Trophoblast cell (in vitro differentiated cells and primary cell): ENCODE measurements around the gene ROCK2.

ENCODE experiments used
- DNase-seq, 2 donors: peaks; one replicate each; pipeline ENCODE4 v3.0.0-alpha.2; 2016
- H2AFZ ChIP-seq: 2 replicates; pipeline ENCODE4 v1.6.1; 2013; ENCODE audit warnings: low read length, moderate library complexity, mild to moderate bottlenecking; ENCODE audit not compliant: insufficient read depth, poor library complexity
- H2AK5ac ChIP-seq: 2 replicates; pipeline ENCODE4 v1.6.1; 2013; ENCODE audit warnings: mild to moderate bottlenecking, low read length
- H2BK120ac ChIP-seq: 2 replicates; pipeline ENCODE4 v1.6.1; 2013; ENCODE audit warnings: low read length, mild to moderate bottlenecking, moderate library complexity; ENCODE audit not compliant: insufficient read depth, poor library complexity
- H2BK12ac ChIP-seq: 2 replicates; pipeline ENCODE4 v1.6.1; 2013; ENCODE audit warnings: mild to moderate bottlenecking, low read length, moderate library complexity
- H2BK5ac ChIP-seq: 2 replicates; pipeline ENCODE4 v1.6.1; 2013; ENCODE audit warnings: low read length, low read depth, moderate library complexity, mild to moderate bottlenecking; ENCODE audit not compliant: poor library complexity
- H3K14ac ChIP-seq: 2 replicates; pipeline ENCODE4 v1.6.1; 2013; ENCODE audit warnings: mild to moderate bottlenecking, low read length
- H3K18ac ChIP-seq: 2 replicates; pipeline ENCODE4 v1.6.1; 2013; ENCODE audit warnings: mild to moderate bottlenecking, low read length
- H3K23ac ChIP-seq: 2 replicates; pipeline ENCODE4 v1.6.1; 2013; ENCODE audit warnings: low read length
- H3K27ac ChIP-seq: 2 replicates; pipeline ENCODE4 v1.5.1; 2013; ENCODE audit warnings: low read depth, mild to moderate bottlenecking, inconsistent platforms, low read length, moderate library complexity
- H3K27me3 ChIP-seq: 2 replicates; pipeline ENCODE4 v1.6.1; 2013; ENCODE audit warnings: inconsistent platforms, mild to moderate bottlenecking, low read length, moderate library complexity; ENCODE audit not compliant: insufficient read depth
- H3K36me3 ChIP-seq, 2 experiments: 1 replicate in 1 of 2; 2 replicates in 1 of 2; pipeline ENCODE4 v1.6.1; 2013; ENCODE audit warnings: low read length in 2 of 2, mild to moderate bottlenecking in 2 of 2, moderate library complexity in 1 of 2; ENCODE audit not compliant: insufficient read depth in 2 of 2, control insufficient read depth in 1 of 2
- H3K4ac ChIP-seq: 2 replicates; pipeline ENCODE4 v1.6.1; 2013; ENCODE audit warnings: low read depth, mild to moderate bottlenecking, low read length, moderate library complexity
- H3K4me1 ChIP-seq, 2 experiments: 1 replicate in 1 of 2; 2 replicates in 1 of 2; pipeline ENCODE4 v1.6.1; 2013; ENCODE audit warnings: low read length in 2 of 2, mild to moderate bottlenecking in 2 of 2, moderate library complexity in 1 of 2; ENCODE audit not compliant: insufficient read depth in 2 of 2, control insufficient read depth in 1 of 2
- H3K4me2 ChIP-seq: 2 replicates; pipeline ENCODE4 v1.6.1; 2013; ENCODE audit warnings: inconsistent platforms, mild to moderate bottlenecking, low read length, moderate library complexity
- H3K4me3 ChIP-seq: 2 replicates; pipeline ENCODE4 v1.5.1; 2013; ENCODE audit warnings: mild to moderate bottlenecking, low read depth, low read length, inconsistent platforms
- H3K79me1 ChIP-seq: one replicate; pipeline ENCODE4 v1.6.1; 2013; ENCODE audit warnings: low read length
- H3K79me2 ChIP-seq: 2 replicates; pipeline ENCODE4 v1.6.1; 2013; ENCODE audit warnings: low read length, mild to moderate bottlenecking; ENCODE audit not compliant: control insufficient read depth, insufficient read depth, poor library complexity
- H3K9ac ChIP-seq: 2 replicates; pipeline ENCODE4 v1.6.1; 2013; ENCODE audit warnings: mild to moderate bottlenecking, low read length
- H3K9me3 ChIP-seq: 2 replicates; pipeline ENCODE4 v1.6.1; 2013; ENCODE audit warnings: low read depth, mild to moderate bottlenecking, control low read depth, inconsistent platforms, low read length; ENCODE audit not compliant: insufficient read depth
- H4K12ac ChIP-seq: 2 replicates; pipeline ENCODE4 v1.6.1; 2013; ENCODE audit warnings: low read depth, mild to moderate bottlenecking, low read length, moderate library complexity
- H4K8ac ChIP-seq: 2 replicates; pipeline ENCODE4 v1.6.1; 2013; ENCODE audit warnings: low read depth, mild to moderate bottlenecking, low read length, moderate library complexity
- H4K91ac ChIP-seq: one replicate; pipeline ENCODE4 v1.6.1; 2013; ENCODE audit warnings: low read depth, mild to moderate bottlenecking, low read length, moderate library complexity
- WGBS: extraction: QIAGEN DNeasy Blood & Tissue Kit; methylation state at CpG from one replicate; pipeline ENCODE4 v1.1.7; 2013; ENCODE audit warnings: missing lambda C conversion rate; ENCODE audit not compliant: insufficient read length, insufficient coverage; ENCODE audit errors: extremely low coverage; 5-methylcytosine and 5-hydroxymethylcytosine counted together

ROCK2 gene

GRCh38 chr2:11180653-11181052 lies 163.8 kb downstream of the ROCK2 start:
- Histone ChIP-seq H3K79me1 (no peaks in the 10 kb centered on the region), H4K91ac (no peak overlapping the region), H2BK5ac (no peak overlapping the region), H3K27me3 (no peaks in the 10 kb centered on the region), H3K9ac (no peak overlapping the region), H3K18ac (no peak overlapping the region), H2AK5ac (no peak overlapping the region), H2AFZ (no peak overlapping the region), H3K79me2 (no peaks in the 10 kb centered on the region), H3K27ac (no peak overlapping the region), H3K4me2 (no peak overlapping the region), H3K23ac (no peak overlapping the region), H2BK12ac (no peak overlapping the region), H4K8ac (no peak overlapping the region), H3K4ac (no peak overlapping the region), H3K9me3 (no peaks in the 10 kb centered on the region), H2BK120ac (no peak overlapping the region), H3K4me3 (no peak overlapping the region), H4K12ac (no peak overlapping the region), H3K4me1 (no peaks in the 10 kb centered on the region), H3K36me3 (peaks cover 2 to 7% of the 10 kb centered on the region in 2 experiments), H3K14ac (no peak overlapping the region)
- WGBS = no CpG with 5 or more reads among the region's 6 CpGs
- DNase-seq = no peak

DNA sequence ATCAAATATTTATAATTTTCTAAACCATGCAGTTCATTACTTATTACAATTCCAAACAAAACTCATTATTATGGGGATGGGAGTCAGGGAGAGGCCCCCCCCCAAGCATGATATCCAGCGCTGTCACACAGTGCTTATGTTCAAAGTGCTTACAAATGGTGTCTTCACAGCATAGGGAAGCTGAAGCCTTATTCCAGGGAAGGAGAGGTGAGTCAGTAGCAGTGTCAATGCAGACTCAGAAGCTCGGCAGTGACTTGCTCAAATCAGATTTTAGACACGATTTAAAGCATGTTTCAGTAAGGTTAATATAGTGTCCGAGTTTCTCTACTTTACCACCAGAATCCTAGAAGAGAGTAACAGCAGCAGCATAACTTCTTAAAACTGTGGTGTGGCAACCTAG lies 164.5 kb downstream of the ROCK2 start:
- Histone ChIP-seq H3K4me1 (no peaks in the 10 kb centered on the region), H4K12ac (no peak overlapping the region), H3K18ac (no peak overlapping the region), H3K23ac (no peak overlapping the region), H3K79me1 (no peaks in the 10 kb centered on the region), H3K14ac (no peak overlapping the region), H2BK5ac (no peak overlapping the region), H4K8ac (no peak overlapping the region), H3K27ac (no peak overlapping the region), H3K4me3 (no peak overlapping the region), H3K4me2 (no peak overlapping the region), H3K4ac (no peak overlapping the region), H3K36me3 (peaks cover 2 to 7% of the 10 kb centered on the region in 2 experiments), H3K79me2 (no peaks in the 10 kb centered on the region), H3K27me3 (no peaks in the 10 kb centered on the region), H2BK120ac (no peak overlapping the region), H3K9ac (no peak overlapping the region), H2BK12ac (no peak overlapping the region), H2AK5ac (no peak overlapping the region), H4K91ac (no peak overlapping the region), H2AFZ (no peak overlapping the region), H3K9me3 (no peaks in the 10 kb centered on the region)
- no CpG with 5 or more reads among the region's 4 CpGs for WGBS
- no peak for DNase-seq

GRCh38 chr2:11179196-11179595 lies 165.2 kb downstream of the ROCK2 start:
- Histone ChIP-seq H2BK12ac (no peak overlapping the region), H3K36me3 (peaks cover 2 to 8% of the 10 kb centered on the region in 2 experiments), H4K91ac (no peak overlapping the region), H3K18ac (no peak overlapping the region), H3K23ac (no peak overlapping the region), H2BK120ac (no peak overlapping the region), H3K27me3 (no peaks in the 10 kb centered on the region), H3K79me1 (no peaks in the 10 kb centered on the region), H3K27ac (no peak overlapping the region), H3K4me1 (no peaks in the 10 kb centered on the region), H4K8ac (no peak overlapping the region), H2AK5ac (no peak overlapping the region), H3K4me2 (no peak overlapping the region), H4K12ac (no peak overlapping the region), H2BK5ac (no peak overlapping the region), H2AFZ (no peak overlapping the region), H3K14ac (no peak overlapping the region), H3K79me2 (no peaks in the 10 kb centered on the region), H3K4me3 (no peak overlapping the region), H3K9ac (no peak overlapping the region), H3K4ac (no peak overlapping the region), H3K9me3 (no peaks in the 10 kb centered on the region)
- WGBS = no CpG with 5 or more reads among the region's 4 CpGs
- no peak for DNase-seq

- Histone ChIP-seq H2BK12ac (no peak overlapping the region), H3K4me3 (no peak overlapping the region), H3K27me3 (no peaks in the 10 kb centered on the region), H4K8ac (no peak overlapping the region), H3K79me2 (no peaks in the 10 kb centered on the region), H3K14ac (no peak overlapping the region), H2BK120ac (no peak overlapping the region), H3K18ac (no peak overlapping the region), H3K79me1 (no peaks in the 10 kb centered on the region), H3K4me1 (no peaks in the 10 kb centered on the region), H3K27ac (no peak overlapping the region), H2BK5ac (no peak overlapping the region), H3K4ac (no peak overlapping the region), H3K4me2 (no peak overlapping the region), H3K36me3 (peaks cover 2 to 9% of the 10 kb centered on the region in 2 experiments), H2AFZ (no peak overlapping the region), H3K23ac (no peak overlapping the region), H2AK5ac (no peak overlapping the region), H4K91ac (no peak overlapping the region), H3K9ac (no peak overlapping the region), H3K9me3 (no peaks in the 10 kb centered on the region), H4K12ac (no peak overlapping the region)
- no peak for DNase-seq
- no CpG with 5 or more reads among the region's 5 CpGs for WGBS
These were observed 166.4 kb downstream of the ROCK2 start for GRCh38 chr2:11177871-11178690.
